HG03354 (cell line): ENCODE data around the gene AFDN.
"Not testable (repeated sequence)": the region's sequence is repeated elsewhere in the genome, so short reads cannot be mapped to it uniquely, and the experiment has no call there.

Experiments
- ATAC-seq: cut with Tn5 transposase; IDR thresholded peaks from one replicate; pipeline ENCODE4 v1.9.1; 2021; ENCODE audit warnings: mild to moderate bottlenecking; ENCODE audit not compliant: unreplicated experiment, poor library complexity, severe bottlenecking

AFDN gene

DNA sequence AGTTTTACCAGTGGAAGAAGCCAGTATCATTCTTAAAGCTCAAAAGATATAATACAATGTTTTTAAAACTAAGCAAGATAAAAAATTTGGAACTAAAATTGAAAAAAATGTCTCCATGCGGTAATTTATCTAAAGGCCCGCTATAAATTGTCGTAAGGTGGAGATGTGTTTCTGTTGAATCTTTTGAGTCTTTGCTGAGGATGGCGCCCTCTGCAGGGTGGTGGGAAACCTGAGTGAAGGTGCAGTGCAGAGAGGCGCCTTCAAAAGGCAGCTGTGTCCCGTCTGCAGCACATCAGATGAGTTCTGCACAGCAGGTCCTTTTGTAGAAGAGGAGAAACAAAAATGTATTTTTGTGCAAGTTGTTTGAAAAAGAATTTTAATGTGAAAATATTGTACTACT lies 141.4 kb downstream of the AFDN start:
- ATAC-seq = no peak

DNA sequence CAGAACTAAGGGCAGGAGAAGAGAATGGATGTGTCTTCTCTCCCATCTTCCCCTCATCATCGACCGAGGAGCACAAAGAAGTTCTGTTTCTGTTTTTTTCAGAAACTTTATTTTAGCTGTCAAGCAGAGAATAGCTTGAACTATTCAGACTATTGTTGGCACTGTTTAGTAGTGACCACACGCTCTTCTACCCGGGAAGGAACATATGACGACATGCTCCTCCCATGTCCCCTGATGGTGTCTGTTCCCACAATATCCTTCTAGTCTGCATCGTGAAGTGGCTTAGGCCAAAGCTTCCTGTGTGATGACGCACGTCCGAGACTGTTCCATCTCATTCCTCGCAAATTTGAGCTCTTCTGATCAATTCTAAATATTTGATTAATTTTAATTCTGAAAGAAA lies 143.5 kb downstream of the AFDN start:
- no peak for ATAC-seq

DNA sequence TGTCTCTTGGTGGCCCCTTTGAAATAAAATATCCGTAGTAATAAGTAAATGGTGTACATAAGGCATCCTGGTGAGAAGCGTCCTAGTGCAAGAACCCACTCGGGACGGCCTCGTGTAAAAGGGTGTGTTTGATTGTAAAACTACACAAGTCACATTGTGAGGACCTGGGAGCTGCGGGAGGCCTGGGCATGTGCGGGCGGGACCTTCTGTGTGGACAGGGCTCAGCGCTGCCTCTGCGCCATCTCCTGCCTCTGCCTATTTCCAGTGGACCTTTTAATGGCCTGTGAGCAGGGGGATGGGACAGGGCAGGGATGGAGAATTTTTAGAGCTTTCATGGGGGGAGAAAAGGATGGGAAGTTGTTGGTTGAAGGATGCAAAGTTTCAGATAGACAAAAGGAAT lies 145.5 kb downstream of the AFDN start:
- ATAC-seq = no peak

DNA sequence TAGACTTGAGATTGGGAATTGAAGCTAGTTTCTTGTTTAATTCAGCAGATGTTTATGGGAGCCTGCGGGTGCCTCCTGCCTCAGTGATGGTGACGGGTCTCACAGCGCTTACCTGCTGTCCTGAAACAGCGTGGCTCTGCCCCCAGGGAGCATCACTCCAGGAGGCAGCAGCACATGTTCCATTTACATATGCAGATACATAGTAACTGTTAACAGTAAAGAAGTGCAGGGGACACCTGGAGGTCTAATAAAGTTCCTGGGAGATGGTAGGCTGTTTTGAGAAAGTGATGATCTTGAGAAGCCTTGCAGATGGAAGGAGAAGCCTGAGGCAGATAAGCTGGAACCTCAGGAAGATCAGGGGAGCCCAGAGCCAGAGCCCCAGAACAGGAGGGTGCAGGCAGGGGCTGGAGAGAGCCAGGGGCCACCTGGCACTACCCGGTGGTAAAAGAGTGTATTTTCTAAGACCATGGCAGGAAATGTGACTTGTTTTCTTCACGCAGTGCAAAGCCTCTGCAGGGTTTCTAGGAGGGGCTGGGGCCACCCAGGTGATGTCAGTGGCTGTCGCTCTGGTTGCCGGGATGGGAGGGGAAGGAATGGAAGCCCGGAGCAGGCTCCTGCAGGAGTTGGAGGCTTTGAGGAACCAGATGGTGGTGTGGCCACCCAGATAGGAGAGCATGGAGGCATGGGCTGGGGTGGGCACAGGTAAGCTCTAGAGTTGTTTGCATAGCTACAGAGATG lies 146.6 kb downstream of the AFDN start:
- ATAC-seq = no peak

DNA sequence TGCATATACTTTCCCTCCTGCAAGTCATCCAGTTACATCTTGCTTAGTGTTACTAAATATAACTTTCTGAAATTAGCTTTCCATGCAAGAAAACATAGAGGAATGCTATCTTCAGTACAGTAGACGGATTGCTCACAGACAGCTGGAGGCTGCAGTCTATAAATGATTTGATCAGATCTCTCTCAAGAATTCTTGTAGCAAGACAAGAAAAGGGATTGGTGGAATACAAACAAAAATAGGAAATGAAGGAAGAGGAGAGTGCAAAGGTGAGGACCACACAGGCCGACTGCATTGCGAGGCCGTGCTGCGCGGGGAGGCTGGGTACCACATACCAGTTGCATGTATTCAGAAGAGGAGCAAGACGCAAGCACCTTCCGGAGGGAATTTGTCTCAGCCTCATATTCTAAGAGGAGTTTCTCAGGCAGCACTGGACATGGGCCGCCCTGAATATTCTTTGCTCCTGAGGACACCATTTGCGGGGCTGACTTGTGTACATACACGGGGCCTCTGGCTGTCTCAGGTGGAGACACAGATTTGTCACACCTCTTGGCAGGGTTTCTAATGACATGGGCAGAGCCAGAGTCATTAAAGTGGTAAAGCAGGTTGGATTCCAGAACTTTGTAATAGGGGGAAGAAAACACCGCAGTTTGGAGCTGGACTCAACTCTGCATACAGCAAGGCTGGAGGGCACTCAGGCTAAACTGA lies 148.1 kb downstream of the AFDN start:
- ATAC-seq = no peak

DNA sequence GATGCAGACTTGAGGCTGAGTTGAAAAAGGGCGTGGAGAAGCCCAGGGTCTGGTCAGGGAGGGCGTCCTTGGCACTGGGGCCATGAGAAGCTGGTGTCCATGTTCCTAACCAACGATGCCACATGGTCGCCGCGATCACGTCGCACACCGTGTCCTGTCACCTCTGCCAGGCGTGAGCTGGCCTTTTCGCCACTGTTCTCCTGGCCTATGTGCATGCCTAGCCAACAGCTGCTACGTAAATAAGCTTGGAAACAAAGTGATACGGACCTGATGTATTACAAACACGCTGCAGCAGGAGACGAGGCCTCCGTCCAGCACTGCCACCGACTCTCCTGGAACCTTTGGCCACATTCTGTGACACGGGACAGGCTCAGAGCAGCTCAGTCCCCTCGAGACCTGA lies 148.7 kb downstream of the AFDN start:
- no peak for ATAC-seq

DNA sequence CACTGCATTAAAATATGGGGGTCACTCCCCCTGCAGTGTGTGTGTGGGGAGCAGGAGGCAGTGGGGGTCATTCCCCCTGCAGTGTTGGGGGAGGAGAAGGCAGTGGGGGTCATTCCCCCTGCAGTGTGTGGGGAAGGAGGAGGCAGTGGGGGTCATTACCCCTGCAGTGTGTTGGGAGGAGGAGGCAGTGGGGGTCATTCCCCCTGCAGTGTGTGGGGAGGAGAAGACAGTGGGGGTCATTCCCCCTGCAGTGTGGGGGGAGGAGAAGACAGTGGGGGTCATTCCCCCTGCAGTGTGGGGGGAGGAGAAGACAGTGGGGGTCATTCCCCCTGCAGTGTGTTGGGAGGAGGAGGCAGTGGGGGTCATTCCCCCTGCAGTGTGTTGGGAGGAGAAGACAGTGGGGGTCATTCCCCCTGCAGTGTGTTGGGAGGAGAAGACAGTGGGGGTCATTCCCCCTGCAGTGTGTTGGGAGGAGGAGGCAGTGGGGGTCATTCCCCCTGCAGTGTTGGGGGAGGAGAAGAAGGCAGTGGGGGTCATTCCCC lies 149.5 kb downstream of the AFDN start:
- ATAC-seq = not testable (repeated sequence)

DNA sequence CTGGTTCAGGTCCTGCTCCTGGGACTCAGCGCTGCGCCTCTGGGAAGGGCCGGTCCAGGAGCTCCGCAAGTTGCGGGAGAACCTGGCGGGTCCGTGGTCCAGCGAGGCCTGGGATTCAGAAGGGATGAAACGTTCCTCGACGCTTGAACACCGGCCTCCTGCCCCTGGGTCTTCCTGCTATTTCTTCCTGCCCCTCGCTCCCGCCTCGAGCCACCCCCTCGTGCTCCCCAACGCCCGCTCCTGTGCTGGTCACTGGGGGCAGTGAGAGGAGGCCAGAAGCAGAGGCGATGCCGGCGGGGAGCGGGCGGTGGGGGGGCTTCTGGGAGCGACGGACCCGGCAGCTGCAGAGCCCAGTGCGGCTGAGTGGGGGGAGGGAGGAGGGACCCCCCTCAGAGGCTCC lies 150.0 kb downstream of the AFDN start:
- no peak for ATAC-seq

DNA sequence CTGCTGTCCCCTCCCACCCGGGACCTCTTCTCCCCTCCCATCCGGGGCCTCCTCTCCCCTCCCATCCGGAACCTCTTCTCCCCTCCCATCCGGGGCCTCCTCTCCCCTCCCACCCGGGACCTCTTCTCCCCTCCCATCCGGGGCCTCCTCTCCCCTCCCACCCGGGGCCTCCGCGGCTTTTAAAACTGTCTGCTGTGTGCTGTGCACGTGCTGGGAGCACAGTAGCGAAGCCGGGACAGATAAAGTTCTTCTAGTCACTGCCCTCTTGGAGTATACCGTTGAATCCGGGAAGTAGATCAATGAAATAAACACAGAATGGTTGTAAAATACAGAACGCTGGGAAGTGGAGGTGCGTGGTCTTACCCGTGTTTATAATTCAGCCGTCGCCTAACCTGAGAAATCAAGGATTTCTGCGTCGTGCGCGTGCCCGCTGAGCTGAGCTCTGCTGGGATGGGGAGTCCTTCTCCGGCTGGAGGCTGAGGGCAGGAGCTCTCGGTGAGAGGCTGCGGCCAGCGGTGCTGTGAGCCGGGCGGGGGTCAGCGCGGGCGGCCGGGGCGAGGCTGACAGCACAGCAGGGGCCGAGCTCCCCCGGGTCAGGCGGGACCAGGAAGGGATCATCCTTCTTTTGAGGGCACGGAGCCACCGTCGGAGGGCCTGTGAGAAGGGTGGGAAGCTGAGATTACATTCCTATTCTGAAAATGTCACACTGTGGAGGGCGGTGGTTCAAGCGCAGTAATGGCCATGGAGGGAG lies 151.2 kb downstream of the AFDN start:
- no peak for ATAC-seq

DNA sequence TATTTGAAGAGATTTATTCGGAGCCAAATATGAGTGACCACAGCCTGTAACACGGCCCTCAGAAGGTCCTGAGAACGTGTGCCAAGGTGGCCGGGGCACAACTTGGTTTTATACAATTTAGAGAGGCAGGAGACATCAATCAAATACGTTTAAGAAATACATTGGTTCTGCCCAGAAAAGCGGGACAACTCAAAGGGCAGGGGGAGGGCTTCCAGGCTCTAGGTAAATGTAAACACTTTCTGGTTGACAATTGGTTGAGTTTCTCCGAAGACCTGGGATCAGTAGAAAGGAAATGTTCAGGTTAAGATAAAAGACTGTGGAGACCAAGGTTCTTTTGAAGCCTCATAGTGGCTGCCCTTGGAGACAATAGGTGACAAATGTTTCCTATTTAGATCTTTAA lies 151.9 kb downstream of the AFDN start:
- no peak for ATAC-seq

DNA sequence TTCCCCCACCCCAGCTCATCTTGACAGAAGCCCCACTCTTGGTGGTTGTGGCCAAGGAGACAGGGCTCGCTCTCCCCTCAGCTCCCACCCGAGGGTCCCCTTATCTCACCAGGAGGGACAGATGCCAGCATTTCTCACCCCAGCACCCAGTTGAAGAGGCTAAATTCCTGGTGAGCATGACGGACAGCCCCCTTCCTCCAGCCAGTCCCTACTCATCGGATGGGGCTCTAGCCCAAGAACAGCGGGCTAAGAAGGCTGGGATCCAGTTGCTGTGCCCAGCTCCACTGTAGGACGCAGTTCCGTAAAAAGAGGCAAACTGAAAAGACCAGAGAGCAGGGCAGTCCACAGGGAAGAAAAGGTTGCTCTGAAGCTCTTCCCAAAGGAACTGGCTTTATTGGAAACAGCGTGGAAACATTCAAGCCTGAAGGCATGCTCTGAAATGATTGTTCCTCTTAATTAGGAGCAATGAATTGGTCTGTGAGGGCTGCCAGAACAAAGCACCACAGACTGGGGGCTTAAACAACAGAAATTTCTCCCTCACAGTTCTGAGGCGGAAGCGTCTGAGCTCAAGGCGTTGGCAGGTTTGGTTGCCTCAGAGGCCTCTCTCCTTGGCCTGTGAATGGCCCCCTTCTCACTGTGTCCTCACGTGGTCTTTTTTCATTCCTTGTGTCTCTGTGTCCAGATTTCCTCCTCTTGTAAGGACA lies 152.9 kb downstream of the AFDN start:
- no peak for ATAC-seq

DNA sequence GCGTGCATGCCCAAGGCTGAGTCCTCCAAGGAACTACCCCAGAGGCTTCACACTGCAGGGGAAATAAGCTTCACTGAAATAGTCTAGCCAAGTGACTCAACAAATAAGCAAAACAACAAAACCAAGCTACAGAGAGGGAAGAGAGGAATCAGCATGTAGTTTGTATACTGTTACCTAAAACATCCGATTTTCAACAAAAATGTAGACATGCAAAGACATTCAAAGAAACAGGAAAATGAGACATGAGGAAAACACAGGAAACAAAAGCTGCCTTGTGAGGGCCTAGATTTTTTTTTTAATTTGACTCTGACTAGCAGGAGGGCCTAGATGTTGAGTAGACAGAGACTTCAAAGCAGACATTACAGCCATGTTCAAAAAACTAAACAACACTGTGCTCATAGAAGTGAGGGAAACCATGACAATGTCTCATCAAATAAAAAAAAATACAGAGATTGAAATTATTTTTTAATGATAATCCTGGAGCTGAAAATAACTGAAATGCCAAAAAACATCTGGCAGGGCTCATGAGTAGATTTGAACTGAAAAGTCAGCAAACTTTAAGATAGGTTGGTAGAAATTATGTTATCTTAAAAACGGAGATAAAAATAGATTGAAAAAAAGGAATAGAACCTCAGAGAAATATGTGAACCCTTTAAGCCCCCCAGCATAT lies 154.3 kb downstream of the AFDN start:
- no peak for ATAC-seq

DNA sequence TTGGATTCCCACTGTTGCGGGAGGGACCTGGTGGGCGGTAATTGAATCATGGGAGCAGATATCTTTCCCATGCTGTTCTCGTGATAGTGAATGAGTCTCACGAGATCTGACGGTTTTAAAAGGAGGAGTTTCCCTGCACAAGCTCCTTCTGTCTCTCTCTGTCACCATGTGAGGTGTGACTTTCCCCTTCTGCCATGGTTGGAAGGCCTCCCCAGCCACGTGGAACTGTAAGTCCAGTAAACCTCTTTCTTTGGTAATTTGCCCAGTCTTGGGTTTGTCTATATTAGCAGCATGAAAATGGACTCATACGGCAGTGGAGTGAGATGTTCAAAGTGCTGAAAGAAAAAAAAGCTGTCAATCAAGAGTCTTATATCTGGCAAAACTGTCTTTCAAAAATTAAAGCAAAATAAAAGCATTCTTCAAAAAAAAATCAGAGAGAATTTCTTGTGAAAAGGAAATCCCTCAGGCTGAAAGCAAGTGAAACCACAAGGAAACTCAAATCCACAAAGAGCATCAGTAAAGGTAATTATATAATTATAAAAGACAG lies 155.3 kb downstream of the AFDN start:
- no peak for ATAC-seq

DNA sequence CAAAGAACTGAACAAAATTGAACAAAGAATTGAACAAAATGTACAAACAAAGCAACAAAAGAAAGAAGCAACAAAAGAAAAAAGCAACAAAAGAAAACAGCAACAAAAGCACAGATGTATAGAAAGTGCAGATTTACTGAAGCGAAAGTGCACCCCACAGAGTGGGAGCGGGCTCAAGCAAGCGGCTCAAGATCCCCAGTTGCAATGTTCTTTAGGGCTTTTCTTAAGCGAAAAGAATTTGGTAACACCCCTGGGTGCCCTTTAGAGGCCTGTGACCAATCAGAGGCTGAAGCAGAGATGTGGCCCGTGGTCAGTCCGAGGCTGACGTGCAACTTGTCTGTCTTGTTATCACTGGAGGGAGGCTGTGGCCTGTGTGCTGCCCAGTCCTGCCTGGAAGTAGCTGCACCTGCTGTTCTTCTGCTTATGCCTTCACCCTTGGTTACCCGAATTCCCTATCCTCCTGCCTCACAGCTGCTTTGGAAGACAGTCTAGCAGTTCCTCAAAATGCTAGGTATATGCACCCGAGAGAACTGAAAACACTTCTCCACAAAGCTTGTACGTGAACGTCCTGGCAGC lies 157.5 kb downstream of the AFDN start:
- no peak for ATAC-seq

DNA sequence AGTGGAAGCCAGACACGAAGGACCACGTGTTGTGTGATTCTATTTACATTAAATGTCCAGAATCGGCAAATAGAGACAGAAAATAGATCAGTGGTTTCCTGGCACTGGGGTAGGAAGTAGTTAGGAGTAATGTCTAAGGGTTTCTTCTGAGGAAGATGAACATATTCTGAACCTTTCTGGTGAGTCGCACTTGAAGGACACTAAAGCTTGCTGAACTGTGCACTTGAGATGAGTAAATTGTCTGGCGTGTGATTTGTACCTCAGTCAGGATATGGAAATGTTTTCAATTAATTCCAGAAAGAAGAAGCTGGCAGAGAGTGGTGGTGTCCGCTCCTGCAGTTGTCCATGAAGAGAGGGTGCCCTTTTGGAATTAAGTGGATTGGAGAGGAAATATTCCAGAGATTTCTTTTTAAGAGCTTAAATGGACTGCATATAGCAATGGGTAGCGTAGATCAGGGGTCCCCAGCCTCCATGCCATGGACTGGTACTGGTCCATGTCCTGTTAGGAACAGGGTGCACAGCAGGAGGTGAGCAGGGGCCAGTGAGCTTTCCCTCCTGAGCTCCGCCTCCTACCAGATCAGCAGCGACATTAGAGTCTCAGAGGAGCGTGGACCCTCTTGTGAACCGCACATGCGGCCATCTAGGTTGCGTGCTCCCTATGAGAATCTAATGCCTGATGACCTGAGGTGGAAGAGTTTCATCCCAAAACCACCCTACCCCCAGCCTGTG lies 158.3 kb downstream of the AFDN start:
- no peak for ATAC-seq

DNA sequence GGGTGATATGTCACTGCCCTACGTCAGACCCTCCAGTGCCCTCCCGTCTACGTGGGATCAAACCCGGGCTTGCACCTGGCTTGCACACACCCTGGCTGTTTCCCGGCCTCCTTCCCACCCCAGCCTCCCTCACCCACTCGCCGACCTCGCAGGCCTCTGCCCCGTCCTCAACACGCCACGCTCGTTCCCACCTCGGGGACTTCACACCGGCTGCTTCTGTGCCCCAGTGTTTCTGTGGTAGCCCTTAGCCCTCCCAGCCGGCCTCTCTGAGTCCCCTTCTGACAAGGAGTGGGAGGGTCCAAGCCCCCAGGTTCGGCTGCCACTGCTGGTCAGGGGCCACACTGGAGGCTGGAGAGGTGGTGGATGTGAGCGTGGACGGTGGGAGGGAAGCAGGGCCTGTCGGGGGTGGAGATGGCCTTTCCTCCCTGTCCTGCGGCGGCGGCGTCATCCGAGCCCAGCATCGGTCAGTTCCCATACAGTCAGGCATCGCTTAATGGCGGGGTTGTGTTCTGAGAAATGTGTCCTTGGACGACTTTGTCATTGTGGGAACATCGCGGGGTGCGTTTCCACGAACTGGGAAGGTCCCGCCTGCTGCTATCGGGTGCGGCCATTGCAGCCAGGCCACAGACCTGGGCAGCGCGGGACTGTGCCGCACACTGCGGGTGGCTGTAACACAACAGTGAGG lies 159.3 kb downstream of the AFDN start:
- no peak for ATAC-seq

DNA sequence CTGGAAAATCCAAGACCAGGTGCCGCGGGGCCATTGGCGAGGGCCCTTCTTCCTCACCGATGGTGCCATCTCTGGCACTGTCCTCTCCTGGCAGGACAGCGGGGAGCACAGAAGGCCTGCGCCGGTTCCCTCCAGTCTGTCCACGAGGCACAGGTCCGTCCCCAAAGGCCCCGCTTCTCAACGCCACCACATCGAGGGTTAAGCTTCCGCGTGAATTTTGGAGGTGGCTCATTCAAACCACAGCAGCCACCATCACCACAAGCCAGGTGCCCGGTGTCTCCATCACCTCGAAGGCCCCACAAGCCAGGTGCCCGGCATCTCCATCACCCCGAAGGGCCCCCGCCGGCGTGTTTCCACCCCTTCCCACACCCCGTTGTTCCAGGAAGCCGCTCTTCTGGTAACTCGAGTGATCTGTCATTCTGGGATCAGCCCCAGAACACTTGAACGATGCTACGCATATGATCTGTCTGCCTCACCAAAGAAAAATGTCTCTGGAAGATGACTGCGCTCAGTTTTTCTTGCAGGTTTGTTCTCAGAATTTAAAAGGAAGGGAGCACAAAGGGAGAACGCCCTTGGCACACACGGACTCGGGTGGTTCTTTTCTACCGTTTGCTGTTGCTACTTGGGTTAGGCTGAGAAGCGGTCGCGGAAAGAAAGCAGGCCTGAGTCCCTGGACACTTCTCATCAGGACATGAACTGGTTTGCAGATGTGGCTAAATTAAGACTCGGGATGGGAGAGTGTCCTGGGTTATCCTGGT lies 160.9 kb downstream of the AFDN start:
- ATAC-seq = no peak
